Testis (tissue), 2 donors: ENCODE data around the gene DUSP22.

Experiments
- CTCF ChIP-seq, 3 experiments: fragments of 450-650 bp in 2 of 3; fragments of 200-600 bp in 1 of 3; sonication (generic) in 1 of 3; IDR thresholded peaks; one replicate each; pipeline ENCODE4 v1.5.1; 2016 to 2019; ENCODE audit warnings: antibody characterized with exemption in 3 of 3, mild to moderate bottlenecking in 2 of 3, moderate library complexity in 1 of 3
- POLR2A ChIP-seq: fragments of 450-650 bp; IDR thresholded peaks from one replicate; pipeline ENCODE4 v1.6.1; 2017; ENCODE audit warnings: antibody characterized with exemption, mild to moderate bottlenecking, moderate library complexity

- TF ChIP-seq CTCF (IDR thresholded peaks at IDR 0.05) (no peak), POLR2A (no peak)
These were observed 9.3 kb upstream of the DUSP22 start for GRCh38 chr6:282867-283416.
